SK-N-SH (cell line): Measurements from ENCODE around the gene GPR171. TPM values are rescaled to one million over a fixed set of nuclear protein-coding genes. Genes with fewer than 3 reads are reported as not detected.

Source experiments
- CTCF ChIA-PET: fragments of 300-600, 350-600 bp; formaldehyde crosslinking; extraction: SDS; loops from one replicate; lab custom pipeline; 2021; lab: Yijun Ruan, JAX
- POLR2A ChIA-PET: fragments of 350-600 bp; sonication (Branson Sonifier 250); formaldehyde crosslinking; extraction: SDS; loops from one replicate; lab custom pipeline; 2020; ENCODE audit warnings: antibody characterized with exemption, inconsistent platforms; lab: Yijun Ruan, JAX
- DNase-seq: peaks from one replicate; pipeline ENCODE4 v3.0.0; 2012
- H2AFZ ChIP-seq: fragments of 200-600 bp; sonication (generic); 2 replicates; pipeline ENCODE4 v1.8.1; 2016; ENCODE audit warnings: antibody characterized with exemption, mild to moderate bottlenecking, low read depth
- H3F3A ChIP-seq: fragments of 200-600 bp; sonication (generic); replicated peaks from 2 replicates; pipeline ENCODE3; 2016; ENCODE audit warnings: antibody characterized with exemption, mild to moderate bottlenecking; ENCODE audit not compliant: insufficient read depth
- H3K27ac ChIP-seq, 2 experiments: fragments of 200-500 bp in 1 of 2; fragments of 200-600 bp in 1 of 2; sonication (Bioruptor generic) in 1 of 2; sonication (generic), shearing (Covaris generic) in 1 of 2; 2 replicates each; pipeline versions ENCODE4 v1.5.1 to v1.6.1; 2014 to 2016; ENCODE audit warnings: low read depth in 2 of 2, inconsistent platforms in 1 of 2, low read length in 1 of 2, mild to moderate bottlenecking in 1 of 2, mixed read lengths in 1 of 2
- H3K27me3 ChIP-seq: fragments of 200-600 bp; sonication (generic), shearing (Covaris generic); 2 replicates; pipeline ENCODE4 v1.6.1; 2016; ENCODE audit warnings: mixed run types; ENCODE audit not compliant: insufficient read depth
- H3K36me3 ChIP-seq, 2 experiments: fragments of 200-500 bp in 1 of 2; fragments of 200-600 bp in 1 of 2; sonication (Bioruptor generic) in 1 of 2; sonication (generic) in 1 of 2; replicated peaks in 1 of 2; 2 replicates each; pipeline versions ENCODE3 to v1.5.1; 2014 to 2016; ENCODE audit warnings: low read length in 1 of 2, mild to moderate bottlenecking in 1 of 2; ENCODE audit not compliant: insufficient read depth in 2 of 2, control insufficient read depth in 1 of 2
- H3K4me1 ChIP-seq, 2 experiments: fragments of 200-500 bp in 1 of 2; fragments of 200-600 bp in 1 of 2; sonication (Bioruptor generic) in 1 of 2; sonication (generic), shearing (Covaris generic) in 1 of 2; 2 replicates each; pipeline versions ENCODE4 v1.5.1 to v1.6.1; 2014 to 2016; ENCODE audit warnings: low read depth in 1 of 2, low read length in 1 of 2, mixed run types in 1 of 2; ENCODE audit not compliant: insufficient read depth in 2 of 2, control insufficient read depth in 1 of 2
- H3K4me2 ChIP-seq: fragments of 200-600 bp; sonication (generic), shearing (Covaris generic); 2 replicates; pipeline ENCODE4 v1.6.1; 2017; ENCODE audit warnings: mixed run types
- H3K4me3 ChIP-seq, 2 experiments: fragments of 200-500 bp in 1 of 2; fragments of 200-600 bp in 1 of 2; sonication (Bioruptor generic) in 1 of 2; sonication (generic), shearing (Covaris generic) in 1 of 2; 2 replicates each; pipeline versions ENCODE4 v1.5.1 to v1.8.1; 2014 to 2016; ENCODE audit warnings: low read depth in 2 of 2, inconsistent platforms in 1 of 2, low read length in 1 of 2, mild to moderate bottlenecking in 1 of 2, mixed read lengths in 1 of 2, moderate library complexity in 1 of 2
- H3K79me2 ChIP-seq: fragments of 200-600 bp; sonication (generic); 2 replicates; pipeline ENCODE4 v1.8.1; 2017; ENCODE audit warnings: mild to moderate bottlenecking; ENCODE audit not compliant: insufficient read depth
- H3K9ac ChIP-seq: fragments of 200-600 bp; sonication (generic); 2 replicates; pipeline ENCODE4 v1.6.1; 2017; ENCODE audit warnings: mixed run types
- H3K9me2 ChIP-seq: fragments of 200-600 bp; sonication (generic); 2 replicates; pipeline ENCODE4 v1.6.1; 2017; ENCODE audit warnings: mixed run types
- H3K9me3 ChIP-seq: fragments of 200-600 bp; sonication (generic); 2 replicates; pipeline ENCODE4 v1.6.1; 2017; ENCODE audit warnings: mixed run types, mild to moderate bottlenecking, moderate library complexity
- H4K20me1 ChIP-seq: fragments of 200-600 bp; sonication (generic); 2 replicates; pipeline ENCODE4 v1.6.1; 2017; ENCODE audit warnings: mild to moderate bottlenecking, mixed run types; ENCODE audit not compliant: insufficient read depth
- ELF1 ChIP-seq: IDR thresholded peaks from 2 replicates; pipeline ENCODE4 v1.4.0; 2012
- EP300 ChIP-seq, 2 experiments: IDR thresholded peaks; 2 replicates each; pipeline versions ENCODE4 v1.4.0 to v1.6.1; 2012; ENCODE audit warnings: borderline replicate concordance in 1 of 2, low read depth in 1 of 2, low read length in 1 of 2
- FOSL2 ChIP-seq: IDR thresholded peaks from 2 replicates; pipeline ENCODE4 v1.4.0; 2012; ENCODE audit warnings: low read depth, mild to moderate bottlenecking, moderate library complexity, borderline replicate concordance
- FOXJ3 ChIP-seq: sonication (generic); formaldehyde crosslinking; IDR thresholded peaks from 2 replicates; pipeline ENCODE4 v1.5.1; 2020; ENCODE audit warnings: mild to moderate bottlenecking, missing genetic modification reagents
- GABPA ChIP-seq: IDR thresholded peaks from 2 replicates; pipeline ENCODE4 v1.4.0; 2012; ENCODE audit warnings: low read depth, mild to moderate bottlenecking
- GATA2 ChIP-seq: sonication (generic); formaldehyde crosslinking; IDR thresholded peaks from 2 replicates; pipeline ENCODE4 v1.5.0; 2020; ENCODE audit warnings: mild to moderate bottlenecking, missing genetic modification reagents
- JUND ChIP-seq: IDR thresholded peaks from 2 replicates; pipeline ENCODE4 v1.4.0; 2012
- MXI1 ChIP-seq: IDR thresholded peaks from 2 replicates; pipeline ENCODE4 v1.6.1; 2012; ENCODE audit warnings: mild to moderate bottlenecking, low read depth, low read length, improper control_type of control experiment
- POLR2AphosphoS5 ChIP-seq: IDR thresholded peaks from 2 replicates; pipeline ENCODE4 v1.6.1; 2012; ENCODE audit warnings: low read depth, low read length
- RAD21 ChIP-seq: IDR thresholded peaks from 2 replicates; pipeline ENCODE4 v1.6.1; 2012; ENCODE audit warnings: mild to moderate bottlenecking, low read length
- RFX5 ChIP-seq: IDR thresholded peaks from 2 replicates; pipeline ENCODE4 v1.6.1; 2012; ENCODE audit warnings: mild to moderate bottlenecking, improper control_type of control experiment, low read length
- SIN3A ChIP-seq: IDR thresholded peaks from 2 replicates; pipeline ENCODE4 v1.6.1; 2012; ENCODE audit warnings: low read depth, mild to moderate bottlenecking, low read length, moderate library complexity, borderline replicate concordance
- TAF1 ChIP-seq: IDR thresholded peaks from 2 replicates; pipeline ENCODE4 v1.6.1; 2012; ENCODE audit warnings: low read depth, mild to moderate bottlenecking, low read length, moderate library complexity, borderline replicate concordance
- TEAD4 ChIP-seq: IDR thresholded peaks from 2 replicates; pipeline ENCODE4 v1.4.0; 2012; ENCODE audit warnings: mild to moderate bottlenecking, borderline replicate concordance; ENCODE audit not compliant: insufficient read depth
- WGBS: methylation state at CpG from one replicate; pipeline ENCODE4 v1.1.6; 2017; ENCODE audit warnings: low lambda C conversion rate; 5-methylcytosine and 5-hydroxymethylcytosine counted together
- polyA plus RNA-seq, 3 experiments: library from polyadenylated mRNA; depleted of rRNA; stranded (reverse); fragments of >200 nt; gene quantifications; 2 replicates each; pipeline ENCODE4 v1.2.3, GENCODE V29; 2012
- TF ChIP-seq, protein P1 (sequence below): fragments of 150-350 bp; IDR thresholded peaks from 2 replicates; pipeline ENCODE4 v1.6.1; 2017; ENCODE audit warnings: antibody characterized with exemption, low read length, low read depth, borderline replicate concordance
- TF ChIP-seq, protein P2 (sequence below): fragments of 150-350 bp; IDR thresholded peaks from 2 replicates; pipeline ENCODE4 v1.6.1; 2016; ENCODE audit warnings: mild to moderate bottlenecking, low read depth, low read length
- TF ChIP-seq, protein P3 (sequence below): IDR thresholded peaks from 2 replicates; pipeline ENCODE4; 2012

Gene GPR171
- polyA plus RNA-seq, 1 of the 3 experiments (the other 2 are of a cell fraction), result not detected

DNA sequence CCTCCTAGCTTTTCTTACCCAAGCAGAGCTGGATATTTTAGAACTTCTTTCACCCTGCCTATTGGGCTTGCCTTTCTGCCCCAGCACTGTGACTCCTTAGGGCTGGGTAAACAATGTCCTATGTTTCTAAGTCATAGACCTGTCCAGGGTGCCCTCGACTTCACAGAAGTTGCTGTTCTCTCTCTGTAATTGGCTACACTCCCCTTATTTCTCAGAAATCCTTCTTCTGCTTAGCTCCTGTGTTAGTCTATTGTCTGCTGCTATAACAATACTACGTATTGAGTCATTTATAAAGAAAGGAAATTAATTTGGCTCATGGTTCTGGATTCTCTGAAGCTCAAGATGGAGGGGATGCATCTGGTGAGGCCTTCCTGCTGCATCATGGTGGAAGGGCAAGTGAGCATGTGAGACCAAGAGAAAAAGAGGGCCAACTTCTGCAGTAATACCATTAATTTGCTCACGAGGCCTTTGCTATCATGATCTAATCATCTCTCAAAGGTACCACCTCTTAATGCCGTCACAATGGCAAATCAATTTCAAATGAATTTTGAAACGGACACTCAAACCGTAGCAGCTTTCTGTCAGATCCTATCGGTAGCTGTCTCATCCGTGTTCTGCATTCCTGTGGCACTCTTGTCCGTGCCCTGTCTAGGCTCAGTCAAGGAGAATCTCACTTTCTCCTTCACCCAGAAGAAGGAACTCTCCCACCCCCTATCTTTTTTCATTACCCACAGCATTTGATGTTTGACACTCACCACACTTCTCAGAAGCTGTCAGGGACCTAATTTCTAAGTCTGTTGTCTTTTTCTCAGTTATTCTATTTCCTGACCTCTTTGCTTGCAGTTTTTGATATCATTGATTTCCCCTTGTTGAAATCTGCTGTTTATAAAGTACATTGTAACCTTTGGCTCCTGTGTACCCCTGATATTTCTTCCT is 22.3 kb upstream of the GPR171 start:
- CTCF ChIA-PET, result interaction anchor here (0.7 to 7.4 kb wide), 8 partner anchors 18 to 102 kb away, joined by 3 to 63 read pairs (median 3); partner anchors contain the start of gene P2RY14
- no peak for DNase-seq
- no peak overlapping the region for H3K4me3 ChIP-seq
- H3K9me2 ChIP-seq, result no peaks in the 10 kb centered on the region
- peaks cover 0 to 3% of the 10 kb centered on the region in 2 experiments; a peak in 2 of 4 replicates for H3K4me1 ChIP-seq
- H2AFZ ChIP-seq, result no peak overlapping the region
- no peaks in the 10 kb centered on the region for H4K20me1 ChIP-seq
- no peaks in the 10 kb centered on the region for H3K27me3 ChIP-seq
- no peak for TF ChIP-seq ELF1
- TF ChIP-seq, all 33 proteins: peak for 0
- Histone ChIP-seq H3K27ac (peak overlapping the region in 1 of 2 experiments; percentile 20; a peak in 1 of 4 replicates), H3K9ac (no peak overlapping the region), H3F3A (no peaks in the 10 kb centered on the region), H3K9me3 (no peaks in the 10 kb centered on the region), H3K4me2 (no peak overlapping the region), H3K36me3 (no peaks in the 10 kb centered on the region), H3K79me2 (no peaks in the 10 kb centered on the region)
- 63% methylated on average over 9 of the region's 9 CpGs for WGBS
- POLR2A ChIA-PET, result no interaction called here

DNA sequence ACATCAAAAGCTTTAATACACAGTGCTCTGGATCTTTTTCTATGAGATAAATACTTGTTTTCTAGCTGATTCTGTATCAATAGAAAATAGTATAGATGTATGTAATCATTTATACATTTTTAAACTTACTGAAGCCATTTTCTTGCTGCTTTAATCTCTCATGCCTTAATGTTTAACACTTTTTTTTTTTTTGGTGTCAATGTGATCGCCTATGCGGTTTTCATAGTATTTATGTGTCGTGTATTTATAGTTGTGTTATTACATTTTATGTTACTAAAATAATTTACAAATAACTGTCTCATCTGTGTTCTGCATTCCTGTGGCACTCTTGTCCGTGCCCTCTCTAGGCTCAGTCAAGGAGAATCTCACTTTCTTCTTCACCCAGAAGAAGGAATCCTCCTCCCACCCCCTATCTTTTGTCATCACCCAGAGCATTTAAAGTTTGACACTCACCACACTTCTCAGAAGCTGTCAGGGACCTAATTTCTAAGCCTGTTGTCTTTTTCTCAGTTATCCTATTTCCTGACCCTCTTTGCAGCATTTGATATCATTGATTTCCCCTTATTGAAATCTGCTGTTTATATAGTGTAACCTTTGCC is 21.4 kb upstream of the GPR171 start:
- Histone ChIP-seq H3K9me3 (no peaks in the 10 kb centered on the region), H3K9ac (no peak overlapping the region), H3F3A (peaks cover 3% of the 10 kb centered on the region), H2AFZ (no peak overlapping the region), H3K4me1 (peaks cover 0 to 3% of the 10 kb centered on the region in 2 experiments; a peak in 2 of 4 replicates), H3K79me2 (no peaks in the 10 kb centered on the region), H4K20me1 (no peaks in the 10 kb centered on the region), H3K4me2 (no peak overlapping the region), H3K9me2 (no peaks in the 10 kb centered on the region), H3K36me3 (no peaks in the 10 kb centered on the region), H3K27me3 (no peaks in the 10 kb centered on the region), H3K27ac (no peak overlapping the region), H3K4me3 (no peak overlapping the region)
- TF ChIP-seq MXI1 (no peak), GATA2 (CRISPR knock-in tag) (no peak), TEAD4 (no peak), RFX5 (no peak), EP300 (IDR thresholded peaks at IDR 0.05; ENCODE audit: borderline replicate concordance in 1 of 2, low read depth in 1 of 2, low read length in 1 of 2) (no peak)
- CTCF ChIA-PET, result interaction anchor here (0.5 to 7.4 kb wide), 7 partner anchors 17 to 157 kb away, joined by 3 to 63 read pairs (median 3); partner anchors contain the start of gene P2RY14
- DNase-seq, result no peak
- POLR2A ChIA-PET, result no interaction called here
- 77% methylated on average over 4 of the region's 4 CpGs for WGBS

DNA sequence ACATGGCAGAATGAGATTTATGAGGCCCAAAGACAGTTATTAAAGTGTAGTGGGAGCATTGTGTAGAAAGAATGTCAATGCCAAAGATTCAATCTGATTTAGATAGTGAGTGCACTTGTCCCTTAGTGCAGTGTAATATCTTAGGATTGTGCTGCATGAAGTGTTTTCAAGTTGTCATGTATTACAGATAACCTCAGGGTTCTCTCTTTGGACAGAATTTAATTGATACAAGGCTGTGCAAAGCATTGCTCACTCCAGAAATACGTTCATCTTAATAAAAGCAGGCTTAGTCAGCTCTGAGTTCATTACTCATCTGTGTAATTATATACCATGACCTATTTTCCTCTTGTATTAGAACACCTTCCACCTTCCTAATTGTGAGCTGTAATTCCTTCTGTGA is 16.0 kb upstream of the GPR171 start:
- peak overlapping the region; percentile 72 to 95 for H3K27ac ChIP-seq
- peaks cover 13 to 22% of the 10 kb centered on the region in 2 experiments for H3K4me1 ChIP-seq
- H3F3A ChIP-seq, result peaks cover 33% of the 10 kb centered on the region
- H3K36me3 ChIP-seq, result no peaks in the 10 kb centered on the region
- WGBS, result 6% methylated on average over 1 of the region's 1 CpG
- H3K9me2 ChIP-seq, result no peaks in the 10 kb centered on the region
- H3K4me2 ChIP-seq, result no peak overlapping the region
- H3K4me3 ChIP-seq, result no peak overlapping the region
- H2AFZ ChIP-seq, result no peak overlapping the region
- H3K27me3 ChIP-seq, result no peaks in the 10 kb centered on the region
- H4K20me1 ChIP-seq, result no peaks in the 10 kb centered on the region
- POLR2A ChIA-PET, result no interaction called here
- H3K9ac ChIP-seq, result peak overlapping the region; percentile 59; the same call in 1 of the 2 replicates
- no peaks in the 10 kb centered on the region for H3K9me3 ChIP-seq
- CTCF ChIA-PET, result interaction anchor here (0.6 to 6.5 kb wide), 4 partner anchors 9 to 920 kb away, joined by 3 to 47 read pairs (median 10); no protein-coding TSS in a partner anchor
- no peaks in the 10 kb centered on the region for H3K79me2 ChIP-seq
- no peak for DNase-seq
- TF ChIP-seq TAF1, result no peak
- TF ChIP-seq GABPA, result no peak
- peak; percentile 78; the same call in 1 of the 2 replicates for TF ChIP-seq FOSL2
- TF ChIP-seq, protein P1, sequence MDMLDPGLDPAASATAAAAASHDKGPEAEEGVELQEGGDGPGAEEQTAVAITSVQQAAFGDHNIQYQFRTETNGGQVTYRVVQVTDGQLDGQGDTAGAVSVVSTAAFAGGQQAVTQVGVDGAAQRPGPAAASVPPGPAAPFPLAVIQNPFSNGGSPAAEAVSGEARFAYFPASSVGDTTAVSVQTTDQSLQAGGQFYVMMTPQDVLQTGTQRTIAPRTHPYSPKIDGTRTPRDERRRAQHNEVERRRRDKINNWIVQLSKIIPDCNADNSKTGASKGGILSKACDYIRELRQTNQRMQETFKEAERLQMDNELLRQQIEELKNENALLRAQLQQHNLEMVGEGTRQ, result no peak
- TF ChIP-seq FOXJ3 (CRISPR knock-in tag), result no peak
- TF ChIP-seq JUND, result peak; percentile 65
- no peak; the same call in 1 of the 2 replicates for TF ChIP-seq POLR2AphosphoS5
- no peak for TF ChIP-seq RFX5
- TF ChIP-seq SIN3A, result no peak
- TF ChIP-seq, protein P2, sequence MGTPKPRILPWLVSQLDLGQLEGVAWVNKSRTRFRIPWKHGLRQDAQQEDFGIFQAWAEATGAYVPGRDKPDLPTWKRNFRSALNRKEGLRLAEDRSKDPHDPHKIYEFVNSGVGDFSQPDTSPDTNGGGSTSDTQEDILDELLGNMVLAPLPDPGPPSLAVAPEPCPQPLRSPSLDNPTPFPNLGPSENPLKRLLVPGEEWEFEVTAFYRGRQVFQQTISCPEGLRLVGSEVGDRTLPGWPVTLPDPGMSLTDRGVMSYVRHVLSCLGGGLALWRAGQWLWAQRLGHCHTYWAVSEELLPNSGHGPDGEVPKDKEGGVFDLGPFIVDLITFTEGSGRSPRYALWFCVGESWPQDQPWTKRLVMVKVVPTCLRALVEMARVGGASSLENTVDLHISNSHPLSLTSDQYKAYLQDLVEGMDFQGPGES, result no peak
- TF ChIP-seq GATA2 (CRISPR knock-in tag), result no peak
- no peak for TF ChIP-seq RAD21
- TF ChIP-seq, protein P3, sequence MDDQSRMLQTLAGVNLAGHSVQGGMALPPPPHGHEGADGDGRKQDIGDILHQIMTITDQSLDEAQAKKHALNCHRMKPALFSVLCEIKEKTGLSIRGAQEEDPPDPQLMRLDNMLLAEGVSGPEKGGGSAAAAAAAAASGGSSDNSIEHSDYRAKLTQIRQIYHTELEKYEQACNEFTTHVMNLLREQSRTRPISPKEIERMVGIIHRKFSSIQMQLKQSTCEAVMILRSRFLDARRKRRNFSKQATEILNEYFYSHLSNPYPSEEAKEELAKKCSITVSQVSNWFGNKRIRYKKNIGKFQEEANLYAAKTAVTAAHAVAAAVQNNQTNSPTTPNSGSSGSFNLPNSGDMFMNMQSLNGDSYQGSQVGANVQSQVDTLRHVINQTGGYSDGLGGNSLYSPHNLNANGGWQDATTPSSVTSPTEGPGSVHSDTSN, result peak; percentile 80
